NCI-H128 (cell line): ENCODE data around the gene CDH23.

Experiments used
- DNase-seq: peaks from one replicate; lab custom pipeline; 2025; ENCODE audit not compliant: unreplicated experiment; lab: John Stamatoyannopoulos, UW

CDH23 gene

DNA sequence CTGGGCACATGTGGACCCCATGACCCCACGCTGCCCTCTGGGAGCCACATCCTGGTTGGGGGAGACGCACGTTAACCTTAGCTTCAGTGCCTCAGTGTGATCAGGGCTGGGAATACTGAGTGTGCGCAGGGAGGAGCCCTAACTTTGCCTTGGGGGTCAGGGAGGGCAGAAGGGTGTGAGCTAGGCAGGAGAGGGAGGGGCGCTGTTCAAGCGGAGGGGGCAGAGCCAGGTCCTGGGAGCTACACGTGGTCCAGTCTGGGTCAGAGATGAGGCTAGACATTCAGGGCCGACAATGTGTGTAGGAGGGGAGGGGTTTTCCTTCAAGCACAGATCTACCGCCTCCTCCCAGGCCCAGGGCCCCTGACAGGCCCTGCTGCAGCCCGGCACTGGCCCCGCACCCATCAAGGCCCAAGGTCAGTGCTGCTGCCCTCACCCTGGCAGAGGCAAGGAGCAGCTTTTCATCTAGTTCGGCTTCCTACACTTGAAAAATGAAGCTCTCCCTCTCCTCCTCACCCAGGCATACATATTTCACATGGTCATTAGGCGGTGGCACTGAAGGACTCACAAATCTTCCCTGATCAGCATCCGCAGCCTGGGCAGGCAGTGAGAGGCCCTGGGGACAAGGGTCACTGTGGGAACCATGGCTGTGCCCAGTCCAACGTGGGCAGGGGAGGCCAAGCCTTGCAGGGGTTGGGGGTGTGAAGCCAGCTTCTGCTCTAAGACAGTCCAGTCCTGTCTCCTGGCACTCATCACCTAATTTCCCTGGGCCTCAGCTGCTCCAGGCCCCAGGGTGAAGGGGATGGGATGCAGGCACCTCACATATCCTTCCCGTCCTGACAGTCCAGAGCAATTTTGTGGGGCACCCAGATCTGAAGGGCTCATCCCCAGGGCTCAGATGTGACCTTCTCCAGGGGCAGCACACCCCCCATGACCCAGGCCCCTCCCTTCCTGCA lies 275.6 kb downstream of the CDH23 start:
- no peak for DNase-seq

DNA sequence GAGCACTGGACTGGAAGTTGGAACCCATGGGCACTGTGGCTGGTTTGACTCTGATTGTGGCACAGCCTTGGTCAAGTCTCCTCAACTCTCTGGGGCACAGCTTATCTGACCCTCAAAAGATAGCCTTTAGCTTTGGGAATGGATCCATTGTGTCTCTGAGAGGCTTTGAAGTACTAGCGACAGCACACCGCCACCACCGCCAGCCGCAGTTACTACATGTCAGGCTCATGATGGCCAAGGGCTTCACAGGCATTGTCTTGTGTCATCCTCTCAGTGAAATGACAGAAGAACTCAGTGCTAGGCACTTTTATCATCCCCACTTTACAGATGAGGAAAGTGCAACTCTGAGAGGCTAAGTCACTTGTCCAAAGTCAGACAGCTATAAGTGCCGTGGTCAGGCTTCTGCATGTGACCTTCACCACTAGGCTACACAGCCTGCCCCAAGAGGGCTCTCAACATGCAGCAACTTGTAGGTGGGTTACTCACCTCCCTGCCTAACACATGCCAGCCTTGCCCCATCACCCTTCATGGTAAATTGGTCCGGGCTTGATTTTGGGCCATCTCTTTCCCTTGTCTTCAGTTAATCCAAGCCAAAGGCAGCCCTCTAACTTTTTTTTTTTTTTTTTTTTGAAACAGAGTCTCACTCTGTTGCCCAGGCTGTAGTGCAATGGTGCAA lies 278.7 kb downstream of the CDH23 start:
- DNase-seq: no peak

DNA sequence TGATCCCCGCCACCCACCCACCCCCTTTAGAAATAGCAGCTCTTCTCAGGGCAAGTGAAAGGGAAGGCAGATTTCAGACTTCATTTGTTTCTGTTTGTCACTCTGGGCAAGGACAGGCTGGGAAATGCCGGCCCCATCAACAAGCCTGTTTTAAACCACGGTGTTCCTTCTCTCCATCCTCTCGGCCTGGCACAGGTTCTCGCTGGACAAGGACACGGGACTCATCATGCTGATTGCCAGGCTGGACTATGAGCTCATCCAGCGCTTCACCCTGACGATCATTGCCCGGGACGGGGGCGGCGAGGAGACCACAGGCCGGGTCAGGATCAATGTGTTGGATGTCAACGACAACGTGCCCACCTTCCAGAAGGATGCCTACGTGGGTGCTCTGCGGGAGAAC lies 280.5 kb downstream of the CDH23 start:
- no peak for DNase-seq

DNA sequence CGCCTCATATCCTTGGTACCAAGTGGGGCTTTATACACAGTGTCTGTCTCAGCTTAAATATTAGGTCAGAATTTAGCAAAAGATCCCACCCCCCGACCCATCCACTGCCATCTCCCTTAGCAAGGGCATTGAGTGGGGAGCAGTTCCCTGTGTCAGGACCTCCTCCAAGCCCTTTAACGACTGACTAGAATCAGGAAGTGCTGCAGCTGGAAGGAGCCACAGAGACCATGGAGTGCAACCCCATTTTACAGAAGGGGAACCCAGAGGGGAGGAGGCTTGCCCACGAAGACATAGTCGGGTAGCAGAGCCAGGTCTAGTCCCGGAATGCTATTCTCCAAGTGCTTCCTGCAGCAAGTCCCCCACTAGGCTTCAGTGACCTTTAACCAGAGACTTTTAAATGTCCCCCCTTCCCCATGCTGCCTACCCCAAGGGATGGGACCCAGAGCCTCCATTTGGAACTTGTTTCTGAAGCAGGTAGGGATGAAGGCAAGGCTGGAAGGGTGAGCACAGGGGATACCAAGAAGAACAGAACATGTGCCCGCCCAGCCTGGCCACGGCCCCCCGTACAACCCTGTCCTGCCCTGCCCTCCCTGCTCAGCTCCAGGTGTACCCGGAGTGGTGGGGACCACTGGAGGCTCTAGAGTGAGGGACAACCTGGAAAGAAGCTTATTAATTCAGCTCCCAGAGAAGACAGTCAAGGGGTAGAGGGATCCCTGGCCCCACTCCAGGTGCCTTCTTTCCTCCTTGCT lies 281.5 kb downstream of the CDH23 start:
- DNase-seq: no peak

DNA sequence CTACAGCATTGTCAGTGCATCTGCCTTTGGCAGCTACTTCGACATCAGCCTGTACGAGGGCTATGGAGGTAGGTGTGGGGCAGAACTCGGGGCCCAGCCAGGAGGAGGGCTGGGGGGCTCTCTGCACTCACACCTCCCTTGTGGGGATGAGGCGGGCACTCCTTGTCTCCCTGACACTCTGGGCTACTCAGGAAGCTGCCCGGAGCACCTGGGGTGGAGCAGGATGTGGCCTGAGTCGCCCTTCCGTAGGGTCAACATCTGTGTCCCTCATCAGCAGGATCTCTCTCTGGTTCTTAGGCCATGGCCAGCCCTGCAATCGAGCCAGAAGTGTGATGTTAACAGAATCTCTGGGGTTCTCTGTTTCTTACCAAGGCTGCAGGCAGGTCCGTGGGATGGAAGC lies 282.7 kb downstream of the CDH23 start:
- DNase-seq: no peak

DNA sequence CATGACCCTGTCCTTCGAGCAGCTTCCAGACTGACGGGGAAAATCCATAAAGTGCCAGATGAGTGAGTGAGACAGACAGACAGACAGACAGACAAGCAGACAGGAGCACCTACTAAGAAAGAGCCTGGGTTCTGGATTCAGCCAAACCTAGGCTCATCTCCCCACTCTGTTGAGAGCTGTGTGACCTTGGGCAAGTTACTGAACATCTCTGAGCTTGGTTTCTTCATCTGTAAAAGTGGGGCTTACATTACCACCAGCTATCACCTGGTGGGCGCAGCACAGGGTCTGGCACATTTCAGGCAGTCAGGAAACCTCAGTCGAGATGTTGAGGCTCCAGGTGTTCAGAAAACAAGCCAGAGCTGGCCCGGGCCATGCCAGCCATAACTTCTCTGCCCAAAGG lies 285.3 kb downstream of the CDH23 start:
- DNase-seq: no peak

DNA sequence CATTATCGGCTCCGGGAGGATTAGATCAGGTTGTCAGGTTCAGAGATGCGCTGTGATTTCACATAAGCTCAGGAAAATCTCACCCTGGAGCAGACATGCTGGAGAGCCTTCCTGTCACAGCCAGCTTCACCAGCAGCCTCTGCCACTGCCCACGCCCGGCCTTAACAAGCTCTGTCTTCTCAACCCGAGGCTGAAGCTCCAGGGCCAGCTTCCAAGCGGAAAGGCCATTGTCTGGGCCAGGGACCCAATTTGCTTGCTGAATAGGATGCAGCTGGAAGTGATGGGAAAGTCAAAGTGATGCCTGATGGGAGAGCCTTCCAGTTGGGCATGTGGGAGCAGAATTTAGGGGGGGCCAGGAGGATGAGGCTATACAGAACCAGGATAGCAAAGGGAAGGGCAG lies 286.6 kb downstream of the CDH23 start:
- no peak for DNase-seq

DNA sequence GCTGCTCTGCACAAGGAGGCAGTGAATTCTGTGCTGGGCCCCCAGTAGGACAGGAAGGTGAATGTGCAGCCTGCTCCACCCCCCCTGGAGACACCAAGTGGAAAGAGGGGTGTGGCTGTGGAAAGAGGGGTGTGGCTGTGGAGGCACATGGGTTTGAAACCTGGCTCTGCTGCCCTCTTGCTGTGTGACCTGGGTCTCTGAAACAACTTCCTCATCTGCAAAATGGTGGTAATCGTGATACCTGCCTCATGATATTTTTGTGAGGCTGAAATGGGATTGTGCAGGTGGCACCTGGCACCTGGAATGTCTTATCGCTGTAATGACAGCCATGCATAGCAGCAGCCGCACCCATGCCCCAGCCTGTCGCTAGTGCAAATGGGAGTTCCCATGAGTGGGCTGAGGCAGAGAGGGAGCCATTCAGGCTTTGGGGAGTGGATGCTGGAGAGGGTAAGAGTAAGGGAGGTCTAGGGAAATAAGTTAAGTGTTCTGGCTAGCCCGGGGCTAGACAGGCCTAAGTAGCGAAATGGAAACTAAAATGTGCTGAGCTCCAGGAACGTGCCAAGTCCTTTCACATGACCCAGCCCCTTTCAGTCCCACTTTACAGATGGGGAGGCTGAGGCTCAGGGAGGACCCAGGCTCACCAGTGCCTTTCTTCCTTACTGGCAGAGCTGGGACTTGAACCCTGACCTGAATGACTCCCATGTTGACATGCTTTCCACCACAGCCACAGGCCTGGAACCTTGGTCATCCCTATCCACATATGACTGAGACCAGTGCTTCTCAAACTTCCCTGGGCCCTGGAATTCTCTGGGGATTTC lies 287.8 kb downstream of the CDH23 start:
- no peak for DNase-seq

DNA sequence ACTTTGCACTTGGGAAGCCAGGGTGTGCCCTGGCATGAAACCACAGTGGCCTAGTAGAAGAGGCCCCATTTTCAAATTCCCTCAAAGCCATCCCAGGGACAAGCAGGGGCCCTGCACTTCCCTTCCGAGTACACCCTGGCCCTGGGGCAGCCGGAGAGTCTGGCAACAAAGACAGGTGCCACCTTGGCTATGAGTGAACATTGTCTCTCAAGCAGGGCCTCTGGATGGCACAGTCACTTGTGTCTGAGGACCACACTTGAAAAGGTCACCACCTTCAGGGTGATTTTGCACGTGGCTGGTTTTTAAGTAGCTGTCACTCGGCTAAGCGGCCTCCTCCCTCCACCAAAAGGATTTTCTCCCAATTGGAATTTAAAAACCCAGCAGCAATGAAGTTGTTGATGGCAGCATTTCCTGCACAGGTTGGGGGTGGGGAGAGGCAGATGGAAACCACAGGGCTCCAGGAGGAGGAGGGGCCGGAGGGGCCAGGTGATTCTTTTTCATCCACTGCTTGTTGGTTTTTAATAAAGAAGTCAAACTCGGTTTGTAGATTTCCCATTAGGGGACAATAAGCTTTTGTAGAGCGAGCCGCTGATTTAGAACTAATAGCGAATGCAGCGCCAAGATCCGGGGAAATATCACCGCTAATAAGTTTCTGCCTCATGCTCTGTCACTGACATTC lies 289.0 kb downstream of the CDH23 start:
- DNase-seq: no peak

DNA sequence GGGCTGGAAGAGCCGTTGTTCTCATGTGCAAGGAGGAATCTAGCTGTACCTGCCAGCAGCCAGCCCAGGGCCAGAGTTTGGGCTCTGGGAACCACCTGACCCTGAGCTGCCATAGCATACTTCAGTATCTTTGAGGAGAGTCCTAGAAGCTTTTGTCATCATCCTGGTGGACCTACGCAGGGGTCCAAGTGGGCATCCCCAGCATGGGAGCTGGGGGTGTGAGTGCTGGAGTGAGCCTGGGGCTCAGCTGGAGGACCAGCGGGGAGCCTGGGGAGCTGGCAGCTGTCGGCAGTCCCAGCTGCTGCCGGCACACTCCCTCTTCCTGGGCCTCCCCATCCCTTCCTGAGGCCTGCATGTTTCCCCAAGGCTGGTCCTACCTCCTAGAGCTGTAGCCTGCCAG lies 290.4 kb downstream of the CDH23 start:
- DNase-seq: no peak

DNA sequence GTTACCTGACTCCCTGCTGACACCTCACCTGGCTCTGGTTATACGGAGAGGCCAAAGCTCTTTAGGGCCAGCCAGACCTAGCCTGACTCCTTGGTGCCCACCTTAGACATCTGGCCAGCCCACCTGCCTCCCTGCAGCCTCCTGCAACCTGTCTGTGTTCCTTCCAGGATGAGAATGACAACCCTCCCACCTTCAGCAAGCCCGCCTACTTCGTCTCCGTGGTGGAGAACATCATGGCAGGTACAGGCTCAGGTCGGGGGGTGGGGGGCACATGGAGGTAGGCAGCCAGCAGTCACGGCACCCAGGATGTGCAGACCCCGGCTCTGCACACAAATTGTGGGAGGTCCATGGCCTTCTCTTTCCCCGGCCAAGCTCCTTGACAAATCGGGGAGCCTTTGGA lies 290.8 kb downstream of the CDH23 start:
- DNase-seq: no peak

DNA sequence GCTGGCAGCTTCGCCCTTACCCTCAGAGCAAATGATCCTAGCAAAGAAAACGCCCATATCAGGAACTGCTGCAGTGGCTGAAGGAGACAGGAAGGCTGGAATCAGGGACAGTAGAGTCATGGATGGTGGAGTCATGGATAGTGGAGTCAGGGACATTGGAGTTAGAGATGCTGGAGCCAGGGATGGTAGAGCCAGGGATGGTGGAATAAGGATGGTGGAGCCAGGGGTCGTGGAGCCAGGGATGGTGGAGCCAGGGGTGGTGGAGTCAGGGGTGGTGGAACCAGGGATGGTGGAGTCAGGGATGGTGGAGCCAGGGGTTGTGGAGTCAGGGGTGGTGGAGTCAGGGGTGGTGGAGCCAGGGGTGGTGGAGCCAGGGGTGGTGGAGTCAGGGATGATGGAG lies 291.5 kb downstream of the CDH23 start:
- no peak for DNase-seq

DNA sequence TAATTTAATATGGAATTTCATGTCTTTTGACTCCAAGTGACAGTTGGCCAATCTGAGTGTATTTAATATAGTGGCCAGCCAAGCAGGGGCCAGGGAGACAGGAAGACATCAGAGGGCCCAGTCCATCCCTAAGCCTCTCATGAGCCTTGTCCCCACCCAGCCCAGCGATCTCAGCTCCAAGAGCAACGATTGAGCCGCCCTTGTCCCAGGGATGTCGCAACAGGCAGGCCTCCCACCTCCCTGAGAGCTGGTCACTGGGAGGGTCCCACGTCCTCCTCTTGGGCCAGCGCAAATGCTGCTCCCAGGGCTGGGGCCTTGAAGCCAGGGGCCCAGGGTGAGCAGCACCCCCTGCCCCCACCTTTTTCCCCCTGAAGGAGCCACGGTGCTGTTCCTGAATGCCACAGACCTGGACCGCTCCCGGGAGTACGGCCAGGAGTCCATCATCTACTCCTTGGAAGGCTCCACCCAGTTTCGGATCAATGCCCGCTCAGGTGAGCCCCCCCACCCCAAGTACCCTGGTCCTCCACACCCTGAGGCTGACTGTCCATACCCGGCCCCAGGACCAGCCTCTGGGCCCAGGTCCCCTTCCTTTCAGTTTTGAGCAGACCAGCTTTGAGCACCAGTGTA lies 293.5 kb downstream of the CDH23 start:
- DNase-seq: no peak

DNA sequence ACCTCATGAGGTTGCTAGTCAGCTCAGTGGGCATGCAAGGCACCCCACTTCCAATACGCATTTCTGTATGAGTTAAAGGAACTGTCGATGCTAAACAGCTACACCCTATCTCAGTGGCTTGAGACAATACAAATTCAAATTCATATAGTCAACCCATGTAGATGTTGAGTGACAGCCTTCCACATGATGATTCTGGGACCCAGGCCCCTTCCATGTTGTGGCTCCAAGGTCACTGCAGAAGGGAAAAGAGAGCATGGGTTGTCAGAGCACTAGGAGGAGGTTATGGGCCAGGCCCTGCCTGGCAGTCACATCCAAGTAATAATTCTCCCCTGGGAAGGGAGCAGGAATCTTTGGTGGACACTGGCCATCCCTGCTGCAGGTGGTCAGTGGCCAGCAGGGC lies 294.7 kb downstream of the CDH23 start:
- DNase-seq: no peak

DNA sequence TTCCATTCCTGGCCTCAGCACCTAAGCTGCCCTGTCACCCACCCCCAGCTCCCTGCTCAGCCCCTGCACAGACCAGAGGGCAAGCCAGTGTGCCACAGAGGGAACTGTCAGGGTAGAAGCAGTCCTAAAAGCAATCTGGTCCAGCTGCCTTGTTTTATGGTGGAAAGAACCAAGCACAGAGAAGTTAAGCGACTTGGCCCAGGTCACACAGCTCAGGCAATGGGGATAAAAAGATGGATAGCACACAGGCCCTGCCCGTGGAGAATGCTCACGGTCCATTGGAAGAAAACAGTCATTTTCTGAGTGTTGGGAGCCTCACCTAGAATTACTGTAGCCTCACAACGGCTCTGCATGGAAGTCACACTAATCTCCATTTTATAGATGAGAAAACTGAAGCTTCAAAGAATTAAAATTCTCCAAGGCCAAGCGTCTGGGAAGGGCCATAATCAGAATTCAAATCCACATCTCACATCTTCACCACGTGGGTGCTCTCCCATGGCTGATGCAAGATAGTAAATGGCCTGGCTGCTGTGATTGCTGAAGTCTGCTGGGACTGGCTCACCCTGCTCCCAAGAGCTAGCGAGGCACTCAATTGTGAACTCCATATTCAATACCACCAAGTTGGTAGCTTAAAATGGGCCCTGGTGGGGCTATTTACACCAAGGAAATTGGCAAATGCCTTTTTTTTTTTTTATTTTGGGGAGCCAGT lies 296.0 kb downstream of the CDH23 start:
- DNase-seq: no peak

DNA sequence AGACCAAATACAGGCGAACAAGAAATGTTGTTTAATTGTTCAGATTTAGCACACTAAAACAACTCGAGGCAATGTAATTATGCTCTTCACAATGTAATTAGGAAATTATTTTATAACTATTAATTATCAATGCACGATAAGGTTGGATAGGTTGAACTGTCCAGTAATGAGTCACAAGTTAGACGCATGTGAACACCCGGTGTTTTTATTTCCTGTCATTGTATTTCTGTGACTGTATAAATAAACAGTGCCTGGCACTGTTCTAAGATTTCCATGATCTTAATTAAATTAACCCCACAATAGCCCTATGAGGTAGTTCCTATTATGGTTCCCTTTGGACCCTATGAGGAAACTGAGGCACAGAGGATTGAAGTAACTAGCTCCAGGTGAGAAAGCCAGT lies 296.7 kb downstream of the CDH23 start:
- no peak for DNase-seq

DNA sequence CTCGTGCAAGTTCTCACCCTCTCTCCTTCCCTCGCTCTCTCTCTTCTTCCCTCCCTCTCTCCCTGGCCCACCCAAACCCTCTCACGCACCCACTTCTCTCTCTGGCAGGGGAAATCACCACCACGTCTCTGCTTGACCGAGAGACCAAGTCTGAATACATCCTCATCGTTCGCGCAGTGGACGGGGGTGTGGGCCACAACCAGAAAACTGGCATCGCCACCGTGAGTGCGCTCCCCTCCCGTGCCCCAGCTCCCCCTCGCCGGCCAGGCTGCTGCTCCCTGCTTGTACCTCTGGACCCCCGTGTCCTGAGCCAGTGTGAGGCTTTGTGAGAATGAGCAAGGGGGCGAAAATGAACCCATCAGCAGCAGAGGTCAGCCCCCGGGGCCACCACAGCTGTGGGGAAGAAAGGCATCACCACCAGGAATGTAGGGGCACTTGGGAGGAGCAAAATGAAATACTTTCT lies 297.4 kb downstream of the CDH23 start:
- DNase-seq: no peak

DNA sequence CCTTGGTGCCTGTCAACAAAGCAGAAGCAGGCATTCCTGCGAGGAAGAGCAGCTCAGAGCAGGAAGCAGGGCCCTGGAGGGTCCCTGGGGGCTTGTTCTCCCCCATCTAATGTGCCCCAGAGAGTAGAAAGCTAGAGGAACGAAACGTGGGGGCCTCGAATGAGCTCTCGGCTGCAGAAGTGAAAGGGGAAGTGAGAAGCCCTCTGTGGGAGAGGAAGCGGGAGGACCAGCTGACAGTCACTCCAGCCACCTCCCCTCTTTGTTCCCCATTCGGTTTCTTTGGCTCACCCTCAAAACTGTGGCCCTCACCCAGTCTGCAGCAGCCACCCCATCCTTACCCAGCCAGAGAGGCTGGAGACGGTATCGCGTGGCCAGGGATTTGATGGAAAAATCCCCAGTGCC lies 297.8 kb downstream of the CDH23 start:
- no peak for DNase-seq
